IPS-18a (cell line): ENCODE measurements around the gene DIAPH1.

Experiments used
- H3K27ac ChIP-seq: one replicate; pipeline ENCODE4 v1.5.1; 2013; ENCODE audit warnings: low read length
- H3K27me3 ChIP-seq: one replicate; pipeline ENCODE4 v1.6.1; 2013; ENCODE audit warnings: mild to moderate bottlenecking, low read length; ENCODE audit not compliant: control insufficient read depth, insufficient read depth
- H3K36me3 ChIP-seq: one replicate; pipeline ENCODE4 v1.6.1; 2013; ENCODE audit warnings: low read depth, low read length; ENCODE audit not compliant: control insufficient read depth
- H3K4me1 ChIP-seq: one replicate; pipeline ENCODE4 v1.6.1; 2013; ENCODE audit warnings: low read depth, low read length; ENCODE audit not compliant: control insufficient read depth
- H3K4me3 ChIP-seq: one replicate; pipeline ENCODE4 v1.5.1; 2013; ENCODE audit warnings: low read length
- H3K9ac ChIP-seq: one replicate; pipeline ENCODE4 v1.6.1; 2013; ENCODE audit warnings: mild to moderate bottlenecking, low read length, moderate library complexity
- H3K9me3 ChIP-seq: one replicate; pipeline ENCODE4 v1.6.1; 2013; ENCODE audit warnings: low read depth, low read length; ENCODE audit not compliant: control insufficient read depth

Gene DIAPH1

DNA sequence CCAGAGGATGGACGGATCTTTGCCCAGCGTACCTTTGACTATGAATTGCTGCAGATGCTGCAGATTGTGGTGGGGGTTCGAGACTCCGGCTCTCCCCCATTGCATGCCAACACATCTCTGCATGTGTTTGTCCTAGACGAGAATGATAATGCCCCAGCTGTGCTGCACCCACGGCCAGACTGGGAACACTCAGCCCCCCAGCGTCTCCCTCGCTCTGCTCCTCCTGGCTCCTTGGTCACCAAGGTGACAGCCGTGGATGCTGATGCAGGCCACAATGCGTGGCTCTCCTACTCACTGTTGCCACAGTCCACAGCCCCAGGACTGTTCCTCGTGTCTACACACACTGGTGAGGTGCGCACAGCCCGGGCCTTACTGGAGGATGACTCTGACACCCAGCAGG lies 128.0 kb downstream of the DIAPH1 start:
- H3K27me3 ChIP-seq = peaks cover 11% of the 10 kb centered on the region
- H3K4me1 ChIP-seq = peaks cover 28% of the 10 kb centered on the region
- no peaks in the 10 kb centered on the region for H3K9me3 ChIP-seq
- peaks cover 5% of the 10 kb centered on the region for H3K36me3 ChIP-seq
- no peak overlapping the region for H3K27ac ChIP-seq
- no peak overlapping the region for H3K4me3 ChIP-seq
- no peak overlapping the region for H3K9ac ChIP-seq

DNA sequence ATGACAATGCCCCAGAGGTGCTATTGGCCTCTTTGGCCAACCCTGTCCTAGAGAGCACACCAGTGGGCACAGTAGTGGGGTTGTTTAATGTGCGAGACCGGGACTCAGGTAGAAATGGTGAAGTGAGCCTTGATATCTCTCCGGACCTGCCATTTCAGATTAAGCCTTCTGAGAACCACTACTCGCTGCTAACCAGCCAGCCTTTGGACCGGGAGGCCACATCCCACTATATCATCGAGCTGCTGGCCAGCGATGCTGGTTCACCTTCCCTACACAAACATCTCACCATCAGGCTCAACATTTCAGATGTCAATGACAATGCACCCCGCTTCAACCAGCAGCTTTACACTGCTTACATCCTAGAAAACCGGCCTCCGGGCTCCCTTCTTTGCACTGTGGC lies 128.5 kb downstream of the DIAPH1 start:
- peaks cover 26% of the 10 kb centered on the region for H3K4me1 ChIP-seq
- H3K9ac ChIP-seq = no peak overlapping the region
- peaks cover 5% of the 10 kb centered on the region for H3K36me3 ChIP-seq
- H3K9me3 ChIP-seq = no peaks in the 10 kb centered on the region
- H3K27ac ChIP-seq = no peak overlapping the region
- H3K4me3 ChIP-seq = no peak overlapping the region
- H3K27me3 ChIP-seq = peaks cover 16% of the 10 kb centered on the region

DNA sequence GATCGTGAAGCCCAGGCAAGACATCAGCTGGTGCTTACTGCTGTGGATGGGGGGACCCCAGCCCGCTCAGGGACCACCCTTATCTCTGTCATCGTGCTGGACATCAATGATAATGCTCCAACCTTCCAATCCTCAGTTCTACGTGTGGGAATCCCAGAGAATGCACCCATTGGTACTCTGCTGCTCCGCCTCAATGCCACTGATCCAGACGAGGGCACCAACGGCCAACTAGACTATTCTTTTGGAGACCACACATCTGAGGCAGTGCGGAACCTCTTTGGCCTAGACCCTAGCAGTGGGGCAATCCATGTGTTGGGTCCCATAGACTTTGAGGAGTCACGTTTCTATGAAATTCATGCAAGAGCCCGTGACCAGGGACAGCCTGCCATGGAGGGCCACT lies 129.0 kb downstream of the DIAPH1 start:
- peaks cover 22% of the 10 kb centered on the region for H3K4me1 ChIP-seq

DNA sequence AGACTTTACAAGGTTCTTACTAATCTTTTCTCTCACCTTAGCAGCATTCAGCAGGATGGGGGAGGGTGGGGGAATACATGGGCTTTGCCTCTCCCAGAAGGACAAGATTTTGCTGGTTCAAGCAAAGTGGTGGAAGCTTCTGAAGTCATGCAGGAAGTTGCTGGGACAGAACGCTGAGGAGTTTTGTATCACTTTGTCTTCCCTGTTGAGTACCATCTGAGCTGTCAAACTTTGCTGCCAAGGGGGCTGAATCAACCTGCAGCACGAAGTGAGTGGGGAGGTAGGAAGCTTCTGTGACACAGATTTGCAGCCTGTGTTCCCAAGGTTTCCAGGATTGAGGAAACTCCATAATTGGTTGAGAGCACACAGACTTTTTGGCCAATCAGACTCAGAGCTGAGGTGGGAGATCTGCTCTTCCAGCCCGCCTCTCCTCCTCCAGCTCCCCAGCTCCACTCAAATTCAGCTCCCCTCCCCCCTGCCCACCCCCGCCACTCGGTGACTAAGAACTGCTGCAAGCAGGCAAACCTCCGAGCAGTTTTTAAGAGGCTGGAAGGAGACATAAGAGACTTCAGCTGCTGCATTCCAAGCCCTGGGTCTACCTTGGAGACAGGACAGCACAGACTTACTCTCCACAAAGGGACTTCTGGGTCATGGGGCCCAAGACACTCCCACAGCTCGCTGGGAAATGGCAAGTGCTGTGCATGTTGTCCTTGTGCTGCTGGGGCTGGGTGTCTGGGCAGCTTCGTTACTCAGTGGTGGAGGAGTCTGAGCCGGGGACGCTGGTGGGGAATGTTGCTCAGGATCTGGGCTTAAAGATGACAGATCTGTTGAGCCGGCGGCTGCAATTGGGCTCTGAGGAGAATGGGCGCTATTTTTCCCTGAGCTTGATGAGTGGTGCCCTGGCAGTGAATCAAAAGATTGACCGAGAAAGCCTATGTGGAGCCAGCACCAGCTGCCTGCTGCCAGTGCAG lies 129.9 kb downstream of the DIAPH1 start, which contains the start of gene PCDHGC5:
PCDHGC5 (plus strand) TSS at position 491 of the 971 bp plus-strand sequence; CDS start at position 651, 160 bp downstream.
- H3K27me3 ChIP-seq = peaks cover 19% of the 10 kb centered on the region
- no peaks in the 10 kb centered on the region for H3K9me3 ChIP-seq
- peaks cover 5% of the 10 kb centered on the region for H3K36me3 ChIP-seq
- H3K4me3 ChIP-seq = no peak within 1 kb of the TSS
- peaks cover 17% of the 10 kb centered on the region for H3K4me1 ChIP-seq
- H3K9ac ChIP-seq = no peak within 1 kb of the TSS
- no peak within 1 kb of the TSS for H3K27ac ChIP-seq

More for the DNA sequence above, 129.0 kb downstream of the DIAPH1 start:
- H3K27me3 ChIP-seq = peaks cover 19% of the 10 kb centered on the region
- H3K36me3 ChIP-seq = peaks cover 5% of the 10 kb centered on the region
- no peak overlapping the region for H3K27ac ChIP-seq
- H3K9me3 ChIP-seq = no peaks in the 10 kb centered on the region
- no peak overlapping the region for H3K9ac ChIP-seq
- no peak overlapping the region for H3K4me3 ChIP-seq

DNA sequence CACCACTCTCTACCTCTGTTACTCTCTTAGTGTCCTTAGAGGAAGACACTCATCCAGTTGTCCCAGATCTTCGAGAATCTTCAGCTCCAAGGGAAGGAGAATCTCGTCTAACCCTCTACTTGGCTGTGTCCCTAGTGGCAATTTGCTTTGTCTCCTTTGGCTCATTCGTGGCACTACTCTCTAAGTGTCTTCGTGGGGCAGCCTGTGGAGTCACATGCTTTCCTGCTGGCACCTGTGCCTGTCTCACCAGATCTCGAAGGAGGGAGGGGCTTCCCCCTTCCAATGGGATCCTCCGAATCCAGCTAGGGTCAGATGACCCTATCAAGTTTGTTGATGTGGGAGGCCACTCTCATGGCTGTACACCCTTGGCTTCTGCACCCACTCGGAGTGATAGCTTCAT lies 131.7 kb downstream of the DIAPH1 start:
- Histone ChIP-seq H3K9ac (no peak overlapping the region), H3K4me3 (no peak overlapping the region), H3K36me3 (peaks cover 5% of the 10 kb centered on the region), H3K4me1 (peaks cover 23% of the 10 kb centered on the region), H3K27me3 (peaks cover 19% of the 10 kb centered on the region), H3K27ac (no peak overlapping the region), H3K9me3 (no peaks in the 10 kb centered on the region)

DNA sequence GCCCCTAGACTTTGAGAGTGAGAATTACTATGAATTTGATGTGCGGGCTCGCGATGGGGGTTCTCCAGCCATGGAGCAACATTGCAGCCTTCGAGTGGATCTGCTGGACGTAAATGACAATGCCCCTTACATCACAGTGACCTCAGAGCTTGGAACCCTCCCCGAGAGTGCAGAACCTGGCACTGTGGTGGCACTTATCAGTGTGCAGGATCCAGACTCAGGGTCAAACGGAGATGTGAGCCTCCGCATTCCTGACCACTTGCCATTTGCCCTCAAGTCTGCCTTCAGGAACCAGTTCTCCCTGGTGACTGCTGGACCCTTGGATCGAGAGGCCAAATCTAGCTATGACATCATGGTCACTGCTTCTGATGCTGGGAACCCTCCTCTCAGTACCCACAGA lies 132.7 kb downstream of the DIAPH1 start:
- H3K27me3 ChIP-seq = peaks cover 19% of the 10 kb centered on the region
- H3K36me3 ChIP-seq = peaks cover 5% of the 10 kb centered on the region
- peak overlapping the region; percentile 91 for H3K4me3 ChIP-seq
- no peaks in the 10 kb centered on the region for H3K9me3 ChIP-seq
- peaks cover 23% of the 10 kb centered on the region for H3K4me1 ChIP-seq
- no peak overlapping the region for H3K27ac ChIP-seq
- H3K9ac ChIP-seq = no peak overlapping the region

DNA sequence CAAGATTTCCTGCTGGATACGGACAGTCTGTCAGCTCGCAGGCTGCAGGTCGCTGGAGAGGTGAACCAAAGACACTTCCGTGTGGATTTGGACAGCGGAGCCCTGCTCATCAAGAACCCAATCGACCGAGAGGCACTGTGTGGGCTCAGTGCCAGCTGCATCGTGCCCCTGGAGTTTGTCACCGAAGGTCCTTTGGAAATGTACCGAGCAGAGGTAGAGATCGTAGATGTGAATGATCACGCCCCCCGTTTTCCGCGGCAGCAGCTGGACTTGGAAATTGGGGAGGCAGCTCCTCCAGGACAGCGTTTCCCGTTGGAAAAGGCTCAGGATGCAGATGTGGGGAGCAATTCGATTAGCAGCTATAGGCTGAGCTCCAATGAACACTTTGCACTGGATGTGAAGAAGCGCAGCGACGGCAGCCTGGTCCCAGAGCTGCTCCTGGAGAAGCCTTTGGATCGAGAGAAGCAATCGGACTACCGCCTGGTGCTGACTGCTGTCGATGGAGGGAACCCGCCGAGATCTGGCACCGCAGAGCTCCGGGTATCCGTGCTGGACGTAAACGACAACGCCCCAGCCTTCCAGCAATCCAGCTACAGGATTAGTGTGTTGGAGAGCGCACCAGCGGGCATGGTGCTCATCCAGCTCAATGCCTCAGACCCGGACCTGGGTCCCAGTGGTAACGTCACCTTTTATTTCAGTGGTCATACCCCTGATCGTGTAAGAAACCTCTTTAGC lies 133.3 kb downstream of the DIAPH1 start:
- peaks cover 23% of the 10 kb centered on the region for H3K4me1 ChIP-seq

DNA sequence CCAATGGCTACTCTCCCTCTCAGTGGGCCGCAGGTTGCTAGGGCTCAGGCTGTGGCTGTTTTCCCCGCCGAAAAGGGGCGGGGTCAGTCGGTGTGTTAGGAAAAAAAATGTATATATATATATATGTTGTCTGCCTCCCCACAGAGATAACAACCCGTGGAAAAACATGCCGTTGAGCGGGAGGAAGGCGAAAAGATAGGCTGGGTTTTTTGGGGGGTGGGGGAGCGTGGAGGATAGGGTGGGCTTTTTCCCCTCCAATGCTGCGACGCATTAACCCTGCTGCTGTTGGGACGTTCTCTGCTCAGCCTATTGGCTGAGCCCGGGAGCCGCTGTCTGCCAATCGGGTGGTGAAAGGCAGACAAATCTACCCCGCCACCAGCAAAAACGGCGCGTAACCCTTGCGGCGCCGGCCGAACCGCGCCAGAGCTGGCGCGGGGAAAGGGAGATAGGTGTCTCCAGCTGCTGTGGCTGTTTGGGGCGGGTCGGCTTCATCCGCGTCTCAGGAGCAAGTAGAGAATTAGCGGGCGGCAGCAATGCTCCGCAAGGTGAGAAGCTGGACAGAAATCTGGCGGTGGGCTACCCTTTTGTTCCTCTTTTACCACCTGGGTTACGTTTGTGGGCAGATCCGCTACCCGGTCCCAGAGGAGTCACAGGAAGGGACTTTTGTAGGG lies 134.0 kb downstream of the DIAPH1 start, which contains the start of gene PCDHGC4:
PCDHGC4 (plus strand) TSS at position 390 of the 671 bp plus-strand sequence; CDS start at position 534, 144 bp downstream.
- Histone ChIP-seq H3K27me3 (peaks cover 19% of the 10 kb centered on the region), H3K4me3 (peak within 1 kb of the TSS; percentile 91), H3K9ac (peak within 1 kb of the TSS; percentile 56), H3K9me3 (no peaks in the 10 kb centered on the region), H3K36me3 (peaks cover 3% of the 10 kb centered on the region), H3K27ac (peak within 1 kb of the TSS; percentile 76), H3K4me1 (peaks cover 23% of the 10 kb centered on the region)

More for the DNA sequence above, 133.3 kb downstream of the DIAPH1 start:
- Histone ChIP-seq H3K27me3 (peaks cover 19% of the 10 kb centered on the region), H3K4me3 (peak overlapping the region; percentile 91), H3K9ac (peak overlapping the region; percentile 56), H3K9me3 (no peaks in the 10 kb centered on the region), H3K36me3 (peaks cover 5% of the 10 kb centered on the region), H3K27ac (no peak overlapping the region)

DNA sequence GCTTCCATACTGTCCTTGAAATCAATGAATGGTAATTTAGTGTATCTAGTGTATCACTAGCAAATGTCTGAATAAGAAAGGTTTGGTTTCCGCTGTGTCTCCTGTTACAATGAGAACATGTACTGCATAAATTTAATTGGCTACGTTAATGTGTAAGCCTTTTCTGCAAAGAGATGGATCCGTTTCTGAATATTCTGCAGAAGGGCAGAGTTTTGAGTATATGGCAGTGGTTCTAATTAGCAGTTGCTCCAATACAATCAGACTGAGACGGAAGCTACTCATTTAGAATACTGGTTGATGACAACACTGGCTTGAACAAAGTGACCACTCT lies 134.5 kb downstream of the DIAPH1 start:
- Histone ChIP-seq H3K4me3 (peak overlapping the region; percentile 91), H3K4me1 (peaks cover 23% of the 10 kb centered on the region), H3K27me3 (peaks cover 19% of the 10 kb centered on the region), H3K9me3 (no peaks in the 10 kb centered on the region), H3K27ac (peak overlapping the region; percentile 76), H3K9ac (peak overlapping the region; percentile 56), H3K36me3 (no peaks in the 10 kb centered on the region)

DNA sequence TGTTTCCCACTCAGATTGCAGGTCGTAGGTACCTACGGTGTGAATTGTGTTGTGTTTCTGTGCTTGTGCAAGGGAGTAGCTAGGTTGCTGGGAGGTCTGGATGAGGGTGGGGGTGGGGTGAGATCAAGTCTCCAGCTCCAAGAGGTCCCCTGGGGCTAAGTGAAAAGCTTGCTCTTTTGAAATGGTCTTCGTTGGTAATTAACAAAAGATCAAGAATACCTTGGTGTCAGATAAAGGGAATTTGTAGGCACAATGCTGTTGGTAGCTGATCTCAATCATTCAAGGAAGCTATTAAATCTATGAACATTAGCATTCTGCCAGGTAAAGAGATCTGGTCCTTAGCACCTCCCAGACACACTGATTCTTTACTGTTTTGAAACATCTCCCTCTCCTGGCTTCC lies 134.9 kb downstream of the DIAPH1 start:
- Histone ChIP-seq H3K4me1 (peaks cover 20% of the 10 kb centered on the region), H3K9ac (peak overlapping the region; percentile 56), H3K27ac (peak overlapping the region; percentile 76), H3K27me3 (peaks cover 19% of the 10 kb centered on the region), H3K9me3 (no peaks in the 10 kb centered on the region), H3K36me3 (no peaks in the 10 kb centered on the region), H3K4me3 (peak overlapping the region; percentile 91)

DNA sequence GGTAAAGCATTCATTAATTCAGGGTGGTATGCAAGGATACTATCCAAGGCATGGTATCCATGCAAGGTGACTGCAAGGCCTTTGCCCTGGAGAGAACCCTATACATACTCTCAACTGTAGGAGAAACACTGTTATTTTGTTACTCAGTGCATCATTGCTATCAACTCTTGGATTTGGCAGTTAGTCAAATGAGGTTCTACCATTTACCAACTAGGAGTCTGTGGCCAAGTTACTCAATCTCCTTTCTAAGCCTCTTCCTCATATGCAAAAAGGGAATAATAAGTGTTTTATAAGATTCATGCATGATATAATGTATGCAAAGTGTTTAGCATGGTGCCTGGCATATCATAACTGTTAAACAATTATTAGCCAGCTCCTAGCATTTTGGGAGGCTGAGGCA lies 139.0 kb downstream of the DIAPH1 start:
- Histone ChIP-seq H3K9me3 (no peaks in the 10 kb centered on the region), H3K4me1 (peaks cover 11% of the 10 kb centered on the region), H3K27ac (no peak overlapping the region), H3K4me3 (no peak overlapping the region), H3K27me3 (peaks cover 27% of the 10 kb centered on the region), H3K36me3 (no peaks in the 10 kb centered on the region), H3K9ac (no peak overlapping the region)
